ENCODE results near the gene RFTN1. TPM values are rescaled to one million over a fixed set of nuclear protein-coding genes. Genes with fewer than 3 reads are reported as not detected.

The RFTN1 gene
- total and polyA plus RNA-seq, 9 donors = 25.2 to 63.1 (median 46.4) TPM

- DNase-seq = peak in 1 of 5 donors; percentile 29
- Histone ChIP-seq H3K4me1 (ENCODE audit: insufficient read depth) (peaks cover 23% of the 10 kb centered on the region), H3K36me3 (no peaks in the 10 kb centered on the region), H3K9me3 (no peaks in the 10 kb centered on the region), H3K27ac (peak overlapping the region in 1 of 2 donors; percentile 64), H3K4me3 (no peak overlapping the region), H3K27me3 (no peaks in the 10 kb centered on the region)
- intact Hi-C loops (cut with DNase I) = loop anchor here in 1 of 4 donors (10.0 kb wide), 1 partner anchor 75 kb away; the partner anchor contains the start of gene RFTN1
- WGBS, 3 donors = 50 to 64% (median 53%) methylated on average over 13 of the region's 13 CpGs
- no peak for TF ChIP-seq EP300 (IDR thresholded peaks at IDR 0.05)
These were observed 73.4 kb downstream of the RFTN1 start for GRCh38 chr3:16439848-16440708.

- Histone ChIP-seq H3K4me1 (ENCODE audit: insufficient read depth) (peaks cover 23% of the 10 kb centered on the region), H3K4me3 (no peak overlapping the region), H3K27me3 (no peaks in the 10 kb centered on the region), H3K27ac (peak overlapping the region in 1 of 2 donors; percentile 64), H3K36me3 (no peaks in the 10 kb centered on the region), H3K9me3 (no peaks in the 10 kb centered on the region)
- WGBS, 3 donors = 28 to 42% (median 34%) methylated on average over 4 of the region's 4 CpGs
- intact Hi-C loops (cut with DNase I) = no loop called here
- no peak for TF ChIP-seq CTCF (IDR thresholded peaks at IDR 0.05)
- no peak for DNase-seq
These were observed 74.2 kb downstream of the RFTN1 start for GRCh38 chr3:16439163-16439847.

- Histone ChIP-seq H3K4me3 (no peak overlapping the region), H3K27ac (no peak overlapping the region), H3K9me3 (no peaks in the 10 kb centered on the region), H3K27me3 (no peaks in the 10 kb centered on the region), H3K36me3 (no peaks in the 10 kb centered on the region), H3K4me1 (ENCODE audit: insufficient read depth) (peaks cover 23% of the 10 kb centered on the region)
- intact Hi-C loops (cut with DNase I) = no loop called here
- TF ChIP-seq POLR2A (IDR thresholded peaks at IDR 0.05) = no peak
- no peak for TF ChIP-seq EP300 (IDR thresholded peaks at IDR 0.05)
- DNase-seq = peak in 1 of 5 donors; percentile 32
- 66 to 72% (median 69%) methylated on average over 5 of the region's 5 CpGs for WGBS, 3 donors
These were observed 75.9 kb downstream of the RFTN1 start for GRCh38 chr3:16437640-16438039.

GRCh38 chr3:16433701-16434151 is 79.8 kb downstream of the RFTN1 start:
- TF ChIP-seq POLR2A (IDR thresholded peaks at IDR 0.05) (no peak), EP300 (IDR thresholded peaks at IDR 0.05) (no peak), CTCF (IDR thresholded peaks at IDR 0.05) (no peak)
- intact Hi-C loops (cut with DNase I) = no loop called here
- Histone ChIP-seq H3K27me3 (no peaks in the 10 kb centered on the region), H3K4me3 (no peak overlapping the region), H3K9me3 (no peaks in the 10 kb centered on the region), H3K4me1 (ENCODE audit: insufficient read depth) (peaks cover 11% of the 10 kb centered on the region), H3K36me3 (no peaks in the 10 kb centered on the region), H3K27ac (no peak overlapping the region)
- DNase-seq = no peak
- 90 to 97% (median 95%) methylated on average over 13 of the region's 13 CpGs for WGBS, 3 donors

- TF ChIP-seq POLR2A (IDR thresholded peaks at IDR 0.05) (no peak), EP300 (IDR thresholded peaks at IDR 0.05) (no peak), CTCF (IDR thresholded peaks at IDR 0.05) (no peak)
- intact Hi-C loops (cut with DNase I) = no loop called here
- Histone ChIP-seq H3K27ac (no peak overlapping the region), H3K27me3 (no peaks in the 10 kb centered on the region), H3K4me3 (no peak overlapping the region), H3K9me3 (no peaks in the 10 kb centered on the region), H3K4me1 (ENCODE audit: insufficient read depth) (peaks cover 7% of the 10 kb centered on the region), H3K36me3 (no peaks in the 10 kb centered on the region)
- 65 to 82% (median 75%) methylated on average over 3 of the region's 3 CpGs for WGBS, 3 donors
- DNase-seq = no peak
These were observed 80.8 kb downstream of the RFTN1 start for GRCh38 chr3:16432714-16433113.

All from ovary (tissue), 9 donors.